Effector CD8-positive, alpha-beta T cell (primary cell): ENCODE measurements around the gene HMCN2.

ENCODE experiments used
- DNase-seq: peaks from one replicate; lab custom pipeline; 2025; lab: John Stamatoyannopoulos, UW

HMCN2 gene

DNA sequence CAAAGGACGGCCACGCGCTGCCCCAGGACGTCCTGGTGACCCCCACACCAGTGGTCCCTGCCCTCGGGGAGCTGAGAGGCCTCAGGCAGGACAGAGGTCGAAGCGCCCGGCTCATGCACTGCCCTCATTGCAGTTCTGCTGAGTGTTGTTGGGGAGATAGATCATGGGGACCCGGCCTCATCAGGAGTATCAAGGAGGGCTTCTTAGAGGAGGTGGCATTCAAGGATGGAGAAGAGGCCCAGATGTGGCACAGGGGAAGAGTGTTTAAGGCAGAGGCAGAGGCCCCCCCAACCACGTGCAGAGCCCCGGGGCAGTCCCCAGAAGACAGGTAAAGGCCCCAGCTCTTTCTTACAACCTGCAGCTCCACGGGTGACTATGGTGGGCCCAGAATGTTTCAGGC is 205.4 kb downstream of the HMCN2 start:
- DNase-seq, result no peak

- no peak for DNase-seq
Measured at GRCh38 chr9:130471411-130472183, 206.0 kb downstream of the HMCN2 start.

DNA sequence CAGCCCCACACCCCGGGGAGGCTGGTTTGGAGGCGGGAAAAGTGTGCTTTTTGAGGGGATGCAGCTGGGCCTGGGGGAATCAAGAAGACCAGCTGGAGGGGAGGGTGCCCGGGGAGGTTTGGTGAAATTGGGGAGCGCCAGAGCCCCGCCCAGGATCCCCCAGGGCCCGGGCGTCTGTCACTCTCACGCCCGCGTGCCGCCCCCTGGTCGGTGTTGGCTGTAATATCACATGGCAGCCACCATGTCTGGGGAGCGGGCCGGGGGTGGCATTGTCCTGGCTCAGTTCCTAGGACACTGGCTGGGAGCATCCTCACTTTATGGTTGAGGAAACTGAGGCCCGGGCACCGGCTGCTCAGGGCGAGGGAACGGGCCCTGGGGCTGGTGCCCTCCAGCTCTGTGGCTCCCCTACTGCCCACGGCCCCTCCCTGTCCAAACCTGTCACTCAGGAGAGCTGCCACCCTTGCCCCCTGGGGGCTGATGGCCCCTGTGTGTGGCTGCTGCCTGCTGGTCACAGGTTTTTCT is 206.7 kb downstream of the HMCN2 start:
- DNase-seq, result no peak

GRCh38 chr9:130473009-130473408 is 207.4 kb downstream of the HMCN2 start:
- no peak for DNase-seq

- no peak for DNase-seq
Measured at GRCh38 chr9:130473566-130473965, 208.0 kb downstream of the HMCN2 start.

DNA sequence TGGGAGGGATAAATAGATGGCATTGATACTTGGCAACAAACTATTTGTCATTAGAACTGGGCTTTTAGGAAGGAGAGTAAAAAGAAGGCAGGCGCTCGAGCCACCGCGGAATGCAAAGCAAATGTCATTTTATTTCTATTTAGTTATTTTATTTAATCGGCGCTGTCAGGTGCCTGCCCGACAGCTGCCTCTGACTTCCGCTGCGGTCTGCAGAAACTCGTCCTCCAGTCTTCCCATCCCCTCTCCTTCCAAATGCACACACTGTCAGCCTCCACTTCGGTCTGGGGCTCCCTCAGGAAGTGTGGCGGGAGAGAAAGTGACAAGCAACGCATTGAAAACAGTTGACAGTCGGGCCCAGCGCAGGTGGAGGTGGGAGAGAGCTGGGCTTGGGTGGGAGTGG is 208.5 kb downstream of the HMCN2 start:
- DNase-seq, result no peak

- no peak for DNase-seq
Measured at GRCh38 chr9:130476151-130476730, 210.7 kb downstream of the HMCN2 start.

DNA sequence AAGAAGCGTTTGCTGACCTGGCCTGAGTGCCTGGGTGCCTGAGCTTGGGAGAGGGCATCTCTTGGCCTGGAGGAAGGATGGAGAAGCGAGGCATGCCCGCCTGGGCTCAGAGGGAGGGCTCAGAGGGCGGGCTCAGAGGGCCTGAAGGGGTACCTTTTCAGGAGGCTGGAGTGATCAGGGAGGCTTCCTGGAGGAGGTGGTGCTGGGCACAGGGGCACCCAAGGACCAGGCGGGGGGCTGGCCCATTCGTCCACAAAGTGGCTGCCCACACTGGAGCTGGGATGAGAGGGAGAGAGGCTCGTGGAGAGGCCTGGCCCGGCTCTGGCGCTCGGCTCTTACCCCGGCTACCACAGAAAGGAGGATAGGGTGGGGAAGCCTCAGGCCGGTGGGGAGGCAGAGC is 212.0 kb downstream of the HMCN2 start:
- no peak for DNase-seq

- no peak for DNase-seq
Measured at GRCh38 chr9:130478152-130478551, 212.6 kb downstream of the HMCN2 start.

DNA sequence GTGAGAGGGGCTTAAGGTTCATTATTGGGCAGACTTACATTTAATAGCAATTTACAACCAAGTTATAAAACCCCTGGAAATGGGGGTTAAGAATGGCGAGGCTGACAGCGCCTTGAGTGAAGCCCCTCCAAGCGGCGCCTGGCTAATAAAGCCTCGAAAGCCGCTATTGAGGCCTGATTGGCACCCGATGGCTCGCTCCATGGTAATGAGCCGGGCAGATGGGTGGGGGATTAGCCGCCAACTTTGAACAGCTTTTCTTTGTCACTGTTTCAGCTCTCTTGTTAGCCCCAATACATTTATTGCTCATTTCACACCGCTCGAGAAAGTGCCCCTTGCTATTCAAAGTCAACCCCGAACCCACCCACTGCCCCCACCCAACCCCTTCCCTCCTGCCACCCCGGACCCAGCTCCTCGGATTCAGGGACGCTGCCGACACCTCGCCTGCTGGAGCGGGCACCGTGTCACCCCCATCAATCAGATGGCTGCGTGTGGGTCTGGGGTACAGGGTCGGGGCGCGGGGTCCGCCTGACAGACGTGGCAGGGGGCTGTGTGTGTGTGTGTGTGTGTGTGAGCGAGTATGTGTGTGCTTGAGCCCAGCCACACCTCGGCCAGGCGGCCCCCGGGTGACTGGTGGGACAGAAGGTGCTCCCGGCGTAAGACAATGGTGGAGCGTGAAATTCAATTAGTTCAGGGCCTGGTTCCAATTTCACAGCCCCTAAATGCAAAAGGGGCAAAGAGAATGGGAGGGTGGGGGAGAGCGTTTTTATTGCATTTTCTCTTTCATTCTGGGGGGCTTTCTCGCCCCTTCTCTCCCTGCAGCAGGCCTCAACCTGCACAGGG is 213.4 kb downstream of the HMCN2 start:
- DNase-seq, result no peak

DNA sequence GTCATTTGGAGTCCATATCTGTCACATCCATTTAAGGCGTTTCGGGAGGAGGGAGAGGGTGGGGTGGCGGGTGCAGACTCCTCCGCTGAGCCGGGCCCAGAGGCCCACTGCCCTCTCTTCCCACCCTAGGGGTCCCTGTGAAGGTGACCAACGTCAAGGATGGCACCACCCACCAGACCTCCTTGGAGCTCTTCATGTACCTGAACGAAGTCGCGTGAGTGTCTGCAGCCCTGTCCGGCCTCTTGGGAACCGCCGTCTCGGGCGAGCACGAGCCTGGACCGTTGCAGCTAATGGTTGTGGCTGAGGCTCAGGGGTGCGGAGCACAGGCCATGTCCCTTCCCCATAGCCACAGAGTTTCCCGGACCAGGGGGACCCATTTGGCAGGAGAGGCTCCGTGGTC is 214.0 kb downstream of the HMCN2 start:
- DNase-seq, result no peak

- no peak for DNase-seq
Measured at GRCh38 chr9:130480673-130481072, 215.1 kb downstream of the HMCN2 start.

DNA sequence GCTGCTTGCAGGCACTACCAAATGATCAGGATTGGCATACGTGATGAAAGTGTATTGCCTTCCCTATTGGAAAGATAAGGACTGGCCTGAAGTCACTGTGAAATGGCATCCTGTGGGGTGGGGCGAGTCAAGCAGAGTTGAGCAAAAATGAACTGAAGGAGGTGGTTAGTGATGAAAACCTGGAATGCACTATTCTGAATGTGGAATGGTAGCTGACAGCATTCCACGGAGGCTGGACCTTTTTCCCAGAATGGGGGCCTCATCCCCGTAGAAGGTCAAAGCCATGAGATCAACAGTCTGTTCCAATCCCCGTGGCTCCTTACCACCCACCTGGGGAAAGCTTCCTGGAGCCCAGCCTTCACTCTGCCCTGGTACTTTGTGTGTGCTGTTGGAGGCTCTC is 216.9 kb downstream of the HMCN2 start:
- DNase-seq, result no peak

GRCh38 chr9:130483371-130483971 is 217.9 kb downstream of the HMCN2 start:
- no peak for DNase-seq
